MG63 (cell line): ENCODE measurements around the gene KIF16B. TPM values are rescaled to one million over a fixed set of nuclear protein-coding genes. Genes with fewer than 3 reads are reported as not detected.
"Not testable (repeated sequence)": the region's sequence is repeated elsewhere in the genome, so short reads cannot be mapped to it uniquely, and the experiment has no call there.

Experiments
- DNase-seq: peaks from one replicate; pipeline ENCODE4 v3.0.0-alpha.2; 2020
- H3K27me3 ChIP-seq: fragments of 250-450 bp; sonication (Bioruptor Pico); 2 replicates; pipeline ENCODE4 v1.5.1; 2020; ENCODE audit warnings: mild to moderate bottlenecking, moderate library complexity
- H3K36me3 ChIP-seq: fragments of 250-450 bp; sonication (Bioruptor Pico); 2 replicates; pipeline ENCODE4 v1.5.1; 2020; ENCODE audit warnings: mild to moderate bottlenecking, moderate library complexity
- H3K4me3 ChIP-seq: fragments of 250-450 bp; sonication (Bioruptor Pico); 2 replicates; pipeline ENCODE4 v1.5.1; 2020; ENCODE audit warnings: mild to moderate bottlenecking, moderate library complexity
- H3K9me3 ChIP-seq: fragments of 250-450 bp; sonication (Bioruptor Pico); 2 replicates; pipeline ENCODE4 v1.5.1; 2020; ENCODE audit warnings: mild to moderate bottlenecking, moderate library complexity
- total RNA-seq: library from RNA; depleted of rRNA; stranded (reverse); fragments of >200 nt; shearing (Covaris generic); gene quantifications from 2 replicates; pipeline ENCODE4 v1.2.3, GENCODE V29; 2014; ENCODE audit warnings: low replicate concordance

KIF16B gene
- total RNA-seq, 1 experiment from 2014 or later = 2.9 TPM

DNA sequence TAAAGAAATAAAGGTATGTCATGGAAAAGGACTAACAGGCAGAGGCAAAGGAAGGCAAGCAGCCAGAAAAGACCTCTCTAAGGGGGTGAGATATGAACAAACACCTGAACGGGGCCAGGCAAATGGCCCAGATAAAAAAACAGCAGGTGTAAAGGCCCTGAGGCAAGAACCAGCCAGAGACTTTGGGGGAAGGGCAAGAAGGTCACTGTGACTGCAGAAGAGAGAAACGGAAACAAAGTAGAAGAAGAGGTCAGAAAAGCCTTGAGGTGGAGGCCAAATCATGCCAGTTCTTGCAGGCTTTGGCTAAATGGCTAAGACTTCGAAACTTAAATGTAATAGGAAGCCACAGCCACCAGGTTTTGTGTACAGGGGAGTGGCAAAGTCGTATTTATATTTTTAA, 30.8 kb downstream of the KIF16B start:
- Histone ChIP-seq H3K36me3 (no peaks in the 10 kb centered on the region), H3K27me3 (no peaks in the 10 kb centered on the region), H3K4me3 (no peak overlapping the region), H3K9me3 (no peaks in the 10 kb centered on the region)
- no peak for DNase-seq

DNA sequence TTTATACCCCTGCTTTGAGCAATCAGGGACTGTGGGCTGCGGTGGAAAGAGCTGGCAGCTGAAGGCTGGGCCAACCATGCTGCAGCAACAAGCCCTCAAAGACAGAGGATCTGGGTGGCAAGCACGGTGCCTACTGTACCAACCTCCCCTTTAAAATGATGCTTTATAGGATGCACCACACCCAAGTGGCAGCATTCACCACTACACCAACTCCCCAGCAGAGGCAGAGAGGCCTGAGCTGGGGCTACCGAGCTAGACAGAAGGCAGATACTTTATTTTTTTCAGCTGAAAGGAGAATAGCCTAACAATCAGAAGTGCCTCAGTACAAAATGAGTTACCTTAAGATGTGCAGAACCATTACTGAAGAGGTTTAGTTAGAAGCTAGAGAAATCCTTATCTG, 31.4 kb downstream of the KIF16B start:
- H3K36me3 ChIP-seq = no peaks in the 10 kb centered on the region
- no peak for DNase-seq
- no peak overlapping the region for H3K4me3 ChIP-seq
- no peaks in the 10 kb centered on the region for H3K27me3 ChIP-seq
- H3K9me3 ChIP-seq = no peaks in the 10 kb centered on the region

DNA sequence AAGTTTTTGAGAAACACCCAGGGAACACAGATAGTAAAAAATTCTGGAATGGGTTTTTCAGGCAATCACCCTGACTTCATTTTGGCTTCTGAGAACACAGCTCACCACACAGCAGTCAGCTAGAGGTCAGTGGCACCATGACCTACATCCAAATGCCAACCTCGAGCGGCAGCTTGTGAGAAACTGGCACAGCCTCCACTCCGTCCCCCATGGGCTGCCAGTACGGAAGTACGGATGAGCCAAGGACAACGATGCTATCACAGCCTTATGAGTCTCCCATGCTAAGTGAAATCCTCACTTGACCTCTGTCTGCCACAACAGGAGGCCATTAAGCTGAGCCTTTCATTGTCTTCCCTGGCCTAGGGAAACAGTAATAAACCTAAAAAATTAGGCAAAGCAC, 32.0 kb downstream of the KIF16B start:
- H3K27me3 ChIP-seq = no peaks in the 10 kb centered on the region
- no peak for DNase-seq
- H3K36me3 ChIP-seq = no peaks in the 10 kb centered on the region
- no peaks in the 10 kb centered on the region for H3K9me3 ChIP-seq
- H3K4me3 ChIP-seq = no peak overlapping the region

DNA sequence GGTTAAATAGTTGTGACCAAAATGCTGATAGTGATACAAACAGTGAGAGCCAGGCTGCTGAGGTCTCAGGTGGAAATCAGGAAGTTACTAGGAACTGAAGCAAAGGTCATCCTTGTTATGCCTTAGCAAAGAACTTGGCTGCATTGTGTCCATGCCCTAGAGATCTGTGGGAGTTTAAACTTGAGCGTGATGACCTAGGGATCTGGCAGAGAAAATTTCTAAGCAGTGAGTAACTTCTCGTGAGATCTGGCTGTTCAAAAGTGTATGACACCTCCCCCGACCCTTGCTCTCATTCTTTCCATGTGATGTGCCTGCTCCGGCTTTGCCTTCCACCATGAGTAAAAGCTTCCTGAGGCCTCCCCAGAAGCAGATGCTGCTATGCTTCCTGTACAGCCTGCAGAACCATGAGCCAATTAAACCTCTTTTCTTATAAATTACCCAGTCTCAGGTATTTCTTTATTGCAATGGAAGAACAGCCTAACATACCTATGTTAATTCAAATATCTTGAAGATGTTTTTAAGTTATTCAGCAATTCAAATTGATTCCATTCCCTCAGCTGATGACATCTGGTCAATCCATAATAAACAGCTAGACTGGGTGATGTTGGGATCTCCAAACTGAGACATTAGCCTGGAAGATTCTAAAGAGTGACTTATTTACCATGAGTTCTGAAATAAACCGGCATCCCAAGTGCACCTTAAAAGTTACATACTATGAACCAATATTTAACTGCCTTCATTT, 33.8 kb downstream of the KIF16B start:
- Histone ChIP-seq H3K27me3 (no peaks in the 10 kb centered on the region), H3K4me3 (no peak overlapping the region), H3K9me3 (no peaks in the 10 kb centered on the region), H3K36me3 (no peaks in the 10 kb centered on the region)
- DNase-seq = no peak

DNA sequence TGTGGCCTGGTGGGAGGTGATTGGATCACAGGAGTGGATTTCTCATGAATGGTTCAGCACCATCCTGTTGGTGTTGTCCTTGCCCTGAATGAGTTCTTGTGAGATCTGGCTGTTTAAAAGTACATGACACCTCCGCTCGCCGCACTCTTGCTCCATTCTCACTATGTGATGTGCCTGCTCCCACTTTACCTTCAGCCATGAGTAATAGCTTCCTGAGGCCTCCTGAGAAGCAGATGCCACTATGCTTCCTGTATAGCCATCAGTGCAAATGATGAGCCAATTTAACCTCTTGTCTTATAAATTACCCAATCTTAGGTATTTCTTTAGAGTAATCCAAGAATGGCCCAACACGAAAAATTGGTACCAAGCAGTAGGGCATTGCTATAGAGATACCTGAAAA, 34.5 kb downstream of the KIF16B start:
- no peak for DNase-seq
- Histone ChIP-seq H3K36me3 (no peaks in the 10 kb centered on the region), H3K27me3 (no peaks in the 10 kb centered on the region), H3K9me3 (no peaks in the 10 kb centered on the region), H3K4me3 (no peak overlapping the region)

DNA sequence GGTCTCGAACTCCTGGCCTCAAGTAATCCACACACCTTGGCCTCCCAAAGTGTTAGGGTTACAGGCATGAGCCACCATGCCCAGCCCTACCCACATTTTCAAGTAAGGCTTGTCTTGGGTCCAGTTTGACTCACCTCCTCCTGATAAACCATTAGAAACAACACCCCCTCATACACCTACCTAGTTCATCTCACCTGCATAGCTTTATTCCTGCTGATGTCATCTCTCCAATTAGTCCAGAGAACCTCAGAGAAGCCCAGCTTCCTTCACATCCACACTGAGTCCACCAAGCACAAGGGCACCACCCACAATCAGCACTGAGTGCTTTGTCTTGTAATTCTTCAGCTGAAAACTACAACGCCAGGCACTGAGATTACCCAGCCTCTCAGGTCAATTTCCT, 35.3 kb downstream of the KIF16B start:
- DNase-seq = no peak
- H3K36me3 ChIP-seq = no peaks in the 10 kb centered on the region
- H3K27me3 ChIP-seq = no peaks in the 10 kb centered on the region
- H3K4me3 ChIP-seq = no peak overlapping the region
- no peaks in the 10 kb centered on the region for H3K9me3 ChIP-seq

DNA sequence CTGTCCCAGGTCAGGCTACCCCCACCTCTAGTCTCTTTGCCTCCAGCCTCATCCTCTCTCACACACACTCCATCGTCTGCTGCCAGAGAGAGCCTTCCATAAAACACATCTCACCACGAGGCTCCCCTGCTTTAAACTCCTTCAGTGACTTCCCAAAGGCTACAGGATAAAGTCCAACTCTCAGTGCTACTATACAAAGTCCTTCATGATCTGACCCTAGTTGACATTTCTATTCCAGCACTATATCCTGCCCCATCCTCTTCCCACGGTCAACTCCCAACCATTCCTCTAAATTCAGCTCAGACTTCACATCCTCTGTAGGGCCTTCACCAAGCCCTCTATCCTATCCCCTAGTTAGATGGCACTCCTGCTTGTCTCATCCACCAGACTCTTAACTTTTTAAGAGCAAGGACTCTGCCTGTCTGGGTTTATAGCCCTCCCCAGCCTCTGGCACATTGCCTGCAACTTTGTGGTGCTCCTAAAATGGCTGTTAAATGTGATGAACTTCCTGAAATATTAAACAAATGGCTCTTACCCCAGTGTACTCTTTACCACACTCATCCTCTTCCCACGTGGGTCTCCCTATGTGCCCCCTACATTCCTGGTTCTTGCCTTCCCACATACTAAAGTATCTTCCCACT, 36.1 kb downstream of the KIF16B start:
- DNase-seq = no peak
- Histone ChIP-seq H3K36me3 (no peaks in the 10 kb centered on the region), H3K4me3 (no peak overlapping the region)

DNA sequence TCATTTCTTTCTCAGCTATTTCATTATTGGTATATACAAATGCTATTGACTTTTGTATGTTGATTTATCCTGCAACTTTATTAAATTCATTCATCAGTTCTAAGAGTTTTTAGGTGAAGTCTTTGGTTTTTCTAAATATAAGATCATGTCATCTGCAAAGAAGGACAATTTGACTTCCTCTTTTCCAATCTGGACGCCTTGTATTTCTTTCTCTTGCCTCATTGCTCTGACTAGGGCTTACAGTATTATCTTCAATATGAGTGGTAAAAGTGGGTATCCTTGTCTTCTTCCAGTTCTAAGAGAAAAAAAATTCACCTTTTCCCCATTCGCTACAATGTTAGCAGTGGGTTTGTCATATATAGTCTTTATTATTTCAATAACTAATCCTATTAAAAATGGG, 38.0 kb downstream of the KIF16B start:
- Histone ChIP-seq H3K4me3 (no peak overlapping the region), H3K9me3 (no peaks in the 10 kb centered on the region), H3K27me3 (no peaks in the 10 kb centered on the region), H3K36me3 (no peaks in the 10 kb centered on the region)
- DNase-seq = no peak

More for the DNA sequence above, 36.1 kb downstream of the KIF16B start:
- Histone ChIP-seq H3K9me3 (no peaks in the 10 kb centered on the region), H3K27me3 (no peaks in the 10 kb centered on the region)

DNA sequence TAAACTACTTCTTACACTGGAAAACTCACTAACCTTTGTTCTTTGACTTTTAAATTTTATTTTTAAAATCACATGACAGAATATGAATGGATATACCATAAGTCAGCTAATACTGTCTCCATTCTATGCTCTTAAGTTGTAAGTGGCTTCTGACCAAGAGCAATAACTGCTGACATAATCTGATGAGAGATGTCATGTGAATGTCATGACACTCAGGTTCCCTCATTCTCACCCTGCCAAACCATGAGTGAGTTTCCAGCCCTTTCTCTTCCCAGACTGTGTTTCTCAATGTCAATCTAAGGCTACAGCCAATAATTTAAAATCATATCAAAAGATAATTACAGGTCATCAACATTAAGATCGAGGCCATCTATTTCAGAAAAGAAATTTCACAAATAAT, 39.7 kb downstream of the KIF16B start:
- H3K27me3 ChIP-seq = no peaks in the 10 kb centered on the region
- no peaks in the 10 kb centered on the region for H3K9me3 ChIP-seq
- no peak overlapping the region for H3K4me3 ChIP-seq
- no peak for DNase-seq
- H3K36me3 ChIP-seq = no peaks in the 10 kb centered on the region

DNA sequence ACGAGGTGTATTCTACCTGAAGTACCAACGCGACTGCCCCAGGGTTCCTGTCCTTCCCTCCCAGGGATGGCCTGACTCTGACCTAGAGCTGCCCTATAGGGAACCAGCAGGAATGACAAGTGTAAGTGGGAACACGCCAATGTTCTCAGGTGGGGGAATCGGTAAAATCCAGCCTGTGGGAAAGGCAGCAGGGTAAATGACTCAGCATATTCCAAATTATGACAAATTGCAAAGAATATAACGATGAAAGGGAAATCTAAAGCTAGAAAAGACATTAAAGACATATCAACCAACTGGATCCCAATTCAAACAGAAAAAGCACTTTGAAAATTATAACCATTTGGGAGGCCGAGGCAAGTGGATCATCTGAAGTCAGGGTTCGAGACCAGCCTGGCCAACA, 41.8 kb downstream of the KIF16B start:
- no peaks in the 10 kb centered on the region for H3K9me3 ChIP-seq
- no peaks in the 10 kb centered on the region for H3K27me3 ChIP-seq
- H3K36me3 ChIP-seq = no peaks in the 10 kb centered on the region
- DNase-seq = no peak
- no peak overlapping the region for H3K4me3 ChIP-seq

DNA sequence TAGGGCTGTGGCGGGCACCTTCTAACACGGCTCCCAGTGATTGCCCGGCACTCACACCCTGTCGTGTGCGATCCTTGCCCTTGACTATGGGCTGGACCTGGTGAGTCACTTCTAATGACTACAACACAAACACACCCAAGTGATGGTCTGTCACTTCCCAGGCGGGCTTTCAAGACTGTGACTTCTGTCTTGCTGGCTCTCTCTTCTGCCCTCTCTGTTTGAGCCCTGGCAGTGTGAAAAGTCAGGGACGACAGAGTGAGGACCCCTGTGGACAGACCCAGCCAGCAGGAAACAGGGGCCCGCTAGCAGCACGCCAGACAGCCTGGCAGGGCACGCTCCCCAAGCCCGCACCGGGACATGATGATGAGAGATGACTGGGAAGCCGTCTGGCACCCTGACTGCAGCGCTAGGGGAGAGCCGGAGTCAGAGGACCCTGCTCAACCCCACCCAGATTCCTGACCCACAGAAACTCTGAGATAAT, 43.0 kb downstream of the KIF16B start:
- no peak overlapping the region for H3K4me3 ChIP-seq
- H3K36me3 ChIP-seq = no peaks in the 10 kb centered on the region
- no peaks in the 10 kb centered on the region for H3K27me3 ChIP-seq
- no peaks in the 10 kb centered on the region for H3K9me3 ChIP-seq
- DNase-seq = peak; percentile 33

DNA sequence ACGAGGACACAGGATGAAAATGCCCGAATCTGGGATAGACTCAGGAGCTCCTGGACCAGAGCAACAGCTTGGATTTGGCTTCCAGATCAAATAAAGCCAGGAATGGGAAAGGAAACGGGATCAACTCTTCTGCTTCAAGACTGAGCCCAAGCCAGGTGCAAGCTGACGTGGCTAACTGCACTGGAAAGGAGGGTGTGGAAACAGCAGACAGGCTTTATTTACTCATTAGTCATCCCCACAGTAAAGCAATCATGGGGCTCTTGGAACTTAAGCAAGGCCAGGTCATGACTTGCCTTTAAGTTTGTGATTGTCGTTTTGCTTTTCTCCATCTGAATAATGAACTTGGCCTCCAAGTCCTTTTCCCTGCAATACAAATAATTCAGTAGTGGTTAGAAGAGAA, 45.2 kb downstream of the KIF16B start:
- Histone ChIP-seq H3K9me3 (no peaks in the 10 kb centered on the region), H3K4me3 (no peak overlapping the region), H3K36me3 (no peaks in the 10 kb centered on the region), H3K27me3 (no peaks in the 10 kb centered on the region)
- DNase-seq = peak; percentile 82

DNA sequence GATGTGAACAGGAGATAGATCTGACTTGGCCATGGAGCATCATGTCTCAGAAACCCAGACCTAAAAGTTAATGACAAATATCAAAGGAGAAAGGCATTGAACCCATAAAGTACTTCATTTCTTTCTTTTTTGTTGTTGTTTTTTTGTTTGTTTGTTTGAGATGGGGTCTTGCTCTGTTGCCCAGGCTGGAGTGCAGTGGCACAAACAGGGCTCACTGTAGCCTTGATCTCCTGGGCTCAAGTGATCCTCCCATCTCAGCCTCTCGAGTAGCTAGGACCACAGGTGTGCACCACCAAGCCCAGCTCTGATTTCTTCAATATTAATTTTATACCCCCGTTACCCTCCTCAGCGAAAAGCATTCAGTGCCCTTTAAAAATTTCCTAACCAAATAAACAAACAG, 45.8 kb downstream of the KIF16B start:
- H3K9me3 ChIP-seq = no peaks in the 10 kb centered on the region
- H3K4me3 ChIP-seq = no peak overlapping the region
- DNase-seq = no peak
- no peaks in the 10 kb centered on the region for H3K36me3 ChIP-seq
- no peaks in the 10 kb centered on the region for H3K27me3 ChIP-seq

DNA sequence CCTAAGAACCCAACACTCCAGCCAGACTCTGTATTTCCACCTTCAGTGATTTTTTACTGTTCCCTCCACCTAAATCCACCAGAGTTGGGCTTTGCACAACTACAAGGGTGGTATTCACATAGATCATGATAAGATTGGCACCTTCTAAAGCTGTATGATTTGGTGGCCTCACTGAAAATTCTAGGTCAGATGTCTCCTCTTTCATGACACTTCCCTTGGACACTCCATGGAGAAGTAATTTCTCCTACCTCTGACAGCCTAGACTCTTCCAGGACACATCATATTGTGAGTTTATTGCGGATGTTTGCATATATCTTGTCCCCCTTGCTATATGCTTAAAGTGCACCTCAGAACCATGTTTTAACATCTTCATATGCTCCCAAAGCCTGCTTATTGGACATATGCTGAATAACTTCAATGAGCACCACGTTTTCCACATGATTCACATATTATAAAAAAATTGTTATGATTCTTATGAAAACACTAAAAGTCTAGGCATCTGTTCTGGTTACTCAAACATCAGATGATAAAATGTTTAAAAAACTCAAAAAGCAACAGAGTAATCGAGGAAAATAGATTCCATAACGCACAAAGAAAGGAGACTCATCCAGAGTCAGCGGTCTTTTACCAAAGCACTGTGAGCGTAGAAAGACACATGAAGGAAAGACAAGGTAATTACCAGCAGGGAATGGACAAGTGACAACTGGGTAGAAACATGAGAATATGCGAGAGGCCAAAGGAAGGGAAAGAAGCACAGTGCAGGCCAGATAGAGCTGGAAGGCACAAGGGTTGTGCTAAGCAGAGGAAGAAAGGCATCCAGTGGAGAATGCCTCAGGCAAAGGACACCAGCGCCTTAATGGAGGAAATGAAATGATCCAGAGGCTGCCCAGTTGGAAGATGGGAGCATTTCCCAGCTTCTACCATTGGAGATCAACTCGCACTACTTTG, 46.5 kb downstream of the KIF16B start:
- Histone ChIP-seq H3K36me3 (no peaks in the 10 kb centered on the region), H3K9me3 (no peaks in the 10 kb centered on the region), H3K27me3 (no peaks in the 10 kb centered on the region), H3K4me3 (no peak overlapping the region)
- DNase-seq = no peak

DNA sequence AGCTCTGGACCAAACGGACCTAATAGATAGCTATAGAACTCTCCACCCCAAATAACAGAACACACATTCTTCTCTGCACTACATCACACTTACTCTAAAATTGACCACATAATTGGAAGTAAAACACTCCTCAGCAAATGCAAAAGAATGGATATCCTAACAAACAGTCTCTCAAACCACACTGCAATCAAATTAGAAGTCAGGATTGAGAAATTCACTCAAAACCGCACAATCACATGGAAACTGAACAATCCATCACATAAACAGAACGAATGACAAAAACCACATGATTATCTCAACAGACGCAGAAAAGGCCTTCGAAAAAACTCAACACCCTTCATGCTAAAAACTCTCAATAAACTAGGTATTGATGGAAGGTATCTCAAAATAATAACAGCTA, 50.6 kb downstream of the KIF16B start:
- H3K36me3 ChIP-seq, H3K4me3 ChIP-seq, H3K27me3 ChIP-seq, DNase-seq, H3K9me3 ChIP-seq: not testable (repeated sequence)

DNA sequence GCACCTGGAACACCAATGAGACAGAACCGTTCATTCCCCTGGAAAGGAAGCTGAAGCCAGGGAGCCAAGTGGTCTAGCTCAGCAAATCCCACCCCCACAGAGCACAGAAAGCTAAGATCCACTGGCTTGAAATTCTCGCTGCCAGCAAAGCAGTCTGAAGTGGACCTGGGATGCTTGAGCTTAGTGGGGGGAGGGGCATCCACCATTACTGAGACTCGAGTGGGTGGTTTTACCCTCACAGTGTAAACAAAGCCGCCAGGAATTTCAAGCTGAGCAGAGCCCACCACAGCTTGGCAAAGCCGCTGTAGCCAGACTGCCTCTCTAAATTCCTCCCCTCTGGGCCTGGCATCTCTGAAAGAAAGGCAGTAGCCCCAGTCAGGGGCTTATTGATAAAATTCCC, 53.1 kb downstream of the KIF16B start:
- DNase-seq = no peak
- Histone ChIP-seq H3K36me3 (no peaks in the 10 kb centered on the region), H3K27me3 (no peaks in the 10 kb centered on the region)

DNA sequence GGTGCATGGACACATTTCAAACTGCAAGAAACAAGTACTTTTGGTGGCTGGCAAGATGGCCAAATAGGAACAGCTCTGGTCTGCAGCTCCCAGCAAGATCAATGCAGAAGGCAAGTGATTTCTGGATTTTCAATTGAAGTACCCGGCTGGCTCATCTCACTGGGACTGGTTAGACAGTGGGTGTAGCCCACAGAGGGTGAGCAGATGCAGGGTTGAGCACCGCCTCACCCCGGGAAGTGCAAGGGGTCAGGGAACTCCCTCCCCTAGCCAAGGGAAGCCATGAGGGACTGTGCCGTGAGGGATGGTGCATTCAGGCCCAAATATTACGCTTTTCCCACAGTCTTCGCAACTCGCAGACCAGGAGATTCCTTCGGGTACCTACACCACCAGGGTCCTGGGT, 53.6 kb downstream of the KIF16B start:
- H3K9me3 ChIP-seq, H3K27me3 ChIP-seq, H3K4me3 ChIP-seq, H3K36me3 ChIP-seq, DNase-seq: not testable (repeated sequence)

More for the DNA sequence above, 53.1 kb downstream of the KIF16B start:
- H3K4me3 ChIP-seq = no peak overlapping the region
- no peaks in the 10 kb centered on the region for H3K9me3 ChIP-seq
